Esophagus muscularis mucosa (tissue), 3 donors: ENCODE results near the gene DCST2.

Experiments used
- CTCF ChIP-seq, 3 experiments: fragments of 200-600 bp in 2 of 3; fragments of 450-650 bp in 1 of 3; sonication (generic) in 2 of 3; IDR thresholded peaks; one replicate each; pipeline ENCODE4 v1.5.1; 2017 to 2019; ENCODE audit warnings: antibody characterized with exemption in 3 of 3, mild to moderate bottlenecking in 2 of 3, moderate library complexity in 1 of 3
- POLR2A ChIP-seq: fragments of 450-650 bp; IDR thresholded peaks from one replicate; pipeline ENCODE4 v1.6.1; 2017; ENCODE audit warnings: antibody characterized with exemption, moderate library complexity, mild to moderate bottlenecking, low read depth

GRCh38 chr1:155057104-155057503, 23.5 kb upstream of the DCST2 start:
- no peak for TF ChIP-seq POLR2A
- no peak for TF ChIP-seq CTCF (IDR thresholded peaks at IDR 0.05)
